Measurements from ENCODE around the gene DOP1A. TPM values are rescaled to one million over a fixed set of nuclear protein-coding genes. Genes with fewer than 3 reads are reported as not detected.

Gene DOP1A
- total RNA-seq, 1 donor from 2014 or later, result 20.0 TPM

DNA sequence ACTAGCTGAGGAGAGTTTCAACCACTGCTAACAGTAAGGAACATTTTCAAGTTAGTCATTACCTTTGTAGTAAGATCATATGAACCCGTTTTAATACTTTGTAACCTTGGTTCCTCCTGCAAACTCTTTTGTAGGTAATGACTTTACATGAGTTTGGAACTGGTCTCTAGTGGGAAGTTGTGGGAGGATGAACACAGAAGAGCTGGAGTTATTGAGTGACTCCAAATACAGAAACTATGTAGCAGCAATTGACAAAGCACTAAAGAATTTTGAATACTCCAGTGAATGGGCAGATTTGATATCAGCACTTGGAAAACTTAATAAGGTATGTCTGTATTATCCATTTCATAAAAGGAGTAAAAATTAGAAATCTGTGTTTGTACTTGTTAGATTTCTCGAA, 29.3 kb downstream of the DOP1A start:
- no peaks in the 10 kb centered on the region for H3K4me1 Mint-ChIP-seq (ENCODE audit: unreplicated experiment)
- no peak for DNase-seq (ENCODE audit: low spot score)
- peaks cover 1% of the 10 kb centered on the region for H3K27me3 Mint-ChIP-seq (ENCODE audit: unreplicated experiment)
- TF ChIP-seq, protein P1, sequence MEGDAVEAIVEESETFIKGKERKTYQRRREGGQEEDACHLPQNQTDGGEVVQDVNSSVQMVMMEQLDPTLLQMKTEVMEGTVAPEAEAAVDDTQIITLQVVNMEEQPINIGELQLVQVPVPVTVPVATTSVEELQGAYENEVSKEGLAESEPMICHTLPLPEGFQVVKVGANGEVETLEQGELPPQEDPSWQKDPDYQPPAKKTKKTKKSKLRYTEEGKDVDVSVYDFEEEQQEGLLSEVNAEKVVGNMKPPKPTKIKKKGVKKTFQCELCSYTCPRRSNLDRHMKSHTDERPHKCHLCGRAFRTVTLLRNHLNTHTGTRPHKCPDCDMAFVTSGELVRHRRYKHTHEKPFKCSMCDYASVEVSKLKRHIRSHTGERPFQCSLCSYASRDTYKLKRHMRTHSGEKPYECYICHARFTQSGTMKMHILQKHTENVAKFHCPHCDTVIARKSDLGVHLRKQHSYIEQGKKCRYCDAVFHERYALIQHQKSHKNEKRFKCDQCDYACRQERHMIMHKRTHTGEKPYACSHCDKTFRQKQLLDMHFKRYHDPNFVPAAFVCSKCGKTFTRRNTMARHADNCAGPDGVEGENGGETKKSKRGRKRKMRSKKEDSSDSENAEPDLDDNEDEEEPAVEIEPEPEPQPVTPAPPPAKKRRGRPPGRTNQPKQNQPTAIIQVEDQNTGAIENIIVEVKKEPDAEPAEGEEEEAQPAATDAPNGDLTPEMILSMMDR (IDR thresholded peaks at IDR 0.05; ENCODE audit: unreplicated experiment), result no peak
- no peaks in the 10 kb centered on the region for H3K9me3 Mint-ChIP-seq (ENCODE audit: unreplicated experiment)
- H3K4me3 Mint-ChIP-seq (ENCODE audit: unreplicated experiment), result no peak overlapping the region
- no peaks in the 10 kb centered on the region for H3K36me3 Mint-ChIP-seq (ENCODE audit: low read depth, unreplicated experiment)
- H3K27ac Mint-ChIP-seq (ENCODE audit: unreplicated experiment), result no peak overlapping the region

DNA sequence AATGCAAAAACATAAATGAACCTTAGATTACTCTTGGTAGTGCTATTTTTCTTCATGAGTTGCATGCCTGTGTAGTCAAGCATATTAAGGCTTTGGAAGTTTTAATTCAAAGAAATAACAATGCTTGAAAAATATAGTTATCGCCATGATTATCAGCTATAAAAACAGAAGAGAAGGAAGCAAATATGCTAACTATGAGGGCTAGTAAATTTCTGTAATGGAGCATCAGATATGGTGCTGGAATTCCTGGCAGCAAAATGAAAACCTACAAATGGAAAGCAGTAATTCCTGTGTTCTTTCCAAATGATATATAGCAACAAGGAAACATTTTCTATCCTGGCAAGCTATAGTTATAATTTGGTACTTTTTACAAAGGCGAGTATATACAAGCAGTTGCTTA, 29.7 kb downstream of the DOP1A start:
- no peak overlapping the region for H3K4me3 Mint-ChIP-seq (ENCODE audit: unreplicated experiment)
- no peak overlapping the region for H3K27ac Mint-ChIP-seq (ENCODE audit: unreplicated experiment)
- no peaks in the 10 kb centered on the region for H3K36me3 Mint-ChIP-seq (ENCODE audit: low read depth, unreplicated experiment)

DNA sequence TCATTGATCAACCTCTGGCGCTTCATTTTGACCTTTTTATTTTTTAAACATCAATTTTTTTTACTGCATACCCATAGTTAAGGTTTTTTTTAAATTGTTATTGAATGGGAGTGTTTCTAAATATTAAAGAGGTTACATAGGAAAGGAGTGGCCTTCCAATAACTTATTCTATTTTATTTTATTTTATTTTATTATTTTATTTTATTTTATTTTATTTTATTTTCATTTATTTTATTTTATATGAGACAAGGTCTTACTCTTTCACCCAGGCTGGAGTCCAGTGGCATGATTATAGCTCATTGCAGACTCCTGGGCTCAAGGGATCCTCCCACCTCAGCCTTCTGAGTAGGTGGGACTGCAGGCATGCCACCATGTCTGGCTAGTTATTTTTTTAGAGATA, 30.2 kb downstream of the DOP1A start:
- Mint-ChIP-seq H3K4me3 (ENCODE audit: unreplicated experiment) (no peak overlapping the region), H3K36me3 (ENCODE audit: low read depth, unreplicated experiment) (peaks cover under 1% of the 10 kb centered on the region), H3K9me3 (ENCODE audit: unreplicated experiment) (no peaks in the 10 kb centered on the region), H3K27me3 (ENCODE audit: unreplicated experiment) (peaks cover 1% of the 10 kb centered on the region), H3K27ac (ENCODE audit: unreplicated experiment) (no peak overlapping the region), H3K4me1 (ENCODE audit: unreplicated experiment) (no peaks in the 10 kb centered on the region)
- DNase-seq (ENCODE audit: low spot score), result no peak
- TF ChIP-seq, protein P1 (IDR thresholded peaks at IDR 0.05; ENCODE audit: unreplicated experiment), result no peak

More for the DNA sequence above, 29.7 kb downstream of the DOP1A start:
- Mint-ChIP-seq H3K9me3 (ENCODE audit: unreplicated experiment) (no peaks in the 10 kb centered on the region), H3K27me3 (ENCODE audit: unreplicated experiment) (peaks cover 1% of the 10 kb centered on the region), H3K4me1 (ENCODE audit: unreplicated experiment) (no peaks in the 10 kb centered on the region)
- TF ChIP-seq, protein P1 (IDR thresholded peaks at IDR 0.05; ENCODE audit: unreplicated experiment), result no peak
- no peak for DNase-seq (ENCODE audit: low spot score)

DNA sequence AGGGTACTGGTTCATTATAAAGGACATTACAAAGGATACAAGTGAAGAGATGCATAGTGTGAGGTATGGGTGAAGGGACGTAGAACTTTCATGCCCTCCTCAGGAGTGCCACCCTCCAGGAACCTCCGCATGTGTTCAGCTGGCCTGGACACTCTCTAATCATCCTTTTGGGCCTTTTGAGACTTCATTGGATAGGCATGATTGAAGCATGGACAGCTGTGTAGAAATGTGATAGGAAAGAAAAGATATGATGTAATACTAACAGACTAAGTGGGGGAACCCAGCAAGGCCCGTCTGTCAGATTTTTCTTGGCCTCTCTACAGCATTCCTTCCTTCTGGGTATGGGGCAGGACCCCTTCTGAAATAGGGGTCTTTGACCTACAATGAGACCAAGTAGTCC, 31.1 kb downstream of the DOP1A start:
- H3K36me3 Mint-ChIP-seq (ENCODE audit: low read depth, unreplicated experiment), result peaks cover 6% of the 10 kb centered on the region
- H3K4me1 Mint-ChIP-seq (ENCODE audit: unreplicated experiment), result no peaks in the 10 kb centered on the region
- DNase-seq (ENCODE audit: low spot score), result no peak
- no peak overlapping the region for H3K4me3 Mint-ChIP-seq (ENCODE audit: unreplicated experiment)
- H3K27me3 Mint-ChIP-seq (ENCODE audit: unreplicated experiment), result peaks cover 1% of the 10 kb centered on the region
- no peak overlapping the region for H3K27ac Mint-ChIP-seq (ENCODE audit: unreplicated experiment)
- H3K9me3 Mint-ChIP-seq (ENCODE audit: unreplicated experiment), result no peaks in the 10 kb centered on the region
- TF ChIP-seq, protein P1 (IDR thresholded peaks at IDR 0.05; ENCODE audit: unreplicated experiment), result no peak

DNA sequence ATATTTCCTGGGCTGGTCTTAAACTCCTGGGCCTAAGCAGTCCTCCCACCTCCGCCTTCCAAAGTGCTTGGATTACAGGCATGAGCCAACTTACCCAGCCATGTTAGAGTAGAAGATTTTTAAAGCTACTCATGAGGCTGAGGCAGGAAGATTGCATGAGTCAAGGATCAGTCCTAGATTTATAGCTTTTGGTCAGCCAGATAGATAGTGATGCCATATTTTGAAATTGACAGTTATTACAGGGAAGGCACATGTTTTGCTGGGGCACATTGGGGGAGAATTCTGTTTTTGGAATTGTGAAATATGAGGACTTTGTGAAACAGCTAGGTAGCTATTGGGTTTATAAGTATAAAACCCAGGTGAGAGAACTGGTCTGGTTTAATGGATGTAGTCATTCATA, 40.9 kb downstream of the DOP1A start:
- H3K27me3 Mint-ChIP-seq (ENCODE audit: unreplicated experiment), result peaks cover 1% of the 10 kb centered on the region
- peaks cover 3% of the 10 kb centered on the region for H3K36me3 Mint-ChIP-seq (ENCODE audit: low read depth, unreplicated experiment)
- H3K27ac Mint-ChIP-seq (ENCODE audit: unreplicated experiment), result no peak overlapping the region
- H3K4me1 Mint-ChIP-seq (ENCODE audit: unreplicated experiment), result no peaks in the 10 kb centered on the region
- DNase-seq (ENCODE audit: low spot score), result no peak
- H3K9me3 Mint-ChIP-seq (ENCODE audit: unreplicated experiment), result no peaks in the 10 kb centered on the region
- H3K4me3 Mint-ChIP-seq (ENCODE audit: unreplicated experiment), result no peak overlapping the region
- TF ChIP-seq, protein P1 (IDR thresholded peaks at IDR 0.05; ENCODE audit: unreplicated experiment), result no peak
